Fibroblast of mammary gland (primary cell): ENCODE measurements around the gene KIF2A.

ENCODE experiments used
- DNase-seq: peaks from one replicate; pipeline ENCODE4 v3.0.0-alpha.2; 2010; ENCODE audit warnings: low read depth
- H3K4me3 ChIP-seq: 2 replicates; pipeline ENCODE4 v1.5.1; 2011; ENCODE audit warnings: low read depth, mild to moderate bottlenecking, low read length, moderate library complexity; ENCODE audit not compliant: control insufficient read depth
- TF ChIP-seq, protein P1 (sequence below): conservative IDR thresholded peaks from 2 replicates; pipeline ENCODE4 v1.5.1; 2011; ENCODE audit warnings: low read depth, low read length, inconsistent platforms; ENCODE audit not compliant: control insufficient read depth, insufficient read depth

Gene KIF2A

DNA sequence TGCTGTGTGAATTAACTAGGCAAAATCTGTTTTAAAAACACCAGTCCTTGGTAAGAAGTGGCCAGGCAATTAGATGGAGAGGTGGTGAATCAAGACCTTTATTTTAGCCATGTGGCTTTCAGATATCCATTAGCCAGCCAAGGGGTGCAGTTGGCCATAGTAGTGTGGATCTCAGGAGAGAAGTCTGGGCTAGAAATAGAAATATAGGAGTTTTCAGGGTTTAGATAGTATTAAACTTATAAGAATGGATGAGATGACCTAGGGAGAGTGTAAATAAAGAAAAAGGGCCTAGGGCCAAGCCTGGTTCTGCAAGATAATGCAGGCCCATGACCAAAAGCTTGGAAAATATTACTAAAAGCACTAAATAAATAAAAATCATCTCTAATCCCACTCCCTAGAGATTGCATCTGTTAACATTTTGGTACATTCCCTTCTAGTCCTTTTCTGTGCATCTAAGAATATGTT is 40.3 kb upstream of the KIF2A start:
- no peak overlapping the region for H3K4me3 ChIP-seq
- TF ChIP-seq, protein P1, sequence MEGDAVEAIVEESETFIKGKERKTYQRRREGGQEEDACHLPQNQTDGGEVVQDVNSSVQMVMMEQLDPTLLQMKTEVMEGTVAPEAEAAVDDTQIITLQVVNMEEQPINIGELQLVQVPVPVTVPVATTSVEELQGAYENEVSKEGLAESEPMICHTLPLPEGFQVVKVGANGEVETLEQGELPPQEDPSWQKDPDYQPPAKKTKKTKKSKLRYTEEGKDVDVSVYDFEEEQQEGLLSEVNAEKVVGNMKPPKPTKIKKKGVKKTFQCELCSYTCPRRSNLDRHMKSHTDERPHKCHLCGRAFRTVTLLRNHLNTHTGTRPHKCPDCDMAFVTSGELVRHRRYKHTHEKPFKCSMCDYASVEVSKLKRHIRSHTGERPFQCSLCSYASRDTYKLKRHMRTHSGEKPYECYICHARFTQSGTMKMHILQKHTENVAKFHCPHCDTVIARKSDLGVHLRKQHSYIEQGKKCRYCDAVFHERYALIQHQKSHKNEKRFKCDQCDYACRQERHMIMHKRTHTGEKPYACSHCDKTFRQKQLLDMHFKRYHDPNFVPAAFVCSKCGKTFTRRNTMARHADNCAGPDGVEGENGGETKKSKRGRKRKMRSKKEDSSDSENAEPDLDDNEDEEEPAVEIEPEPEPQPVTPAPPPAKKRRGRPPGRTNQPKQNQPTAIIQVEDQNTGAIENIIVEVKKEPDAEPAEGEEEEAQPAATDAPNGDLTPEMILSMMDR: no peak
- no peak for DNase-seq

DNA sequence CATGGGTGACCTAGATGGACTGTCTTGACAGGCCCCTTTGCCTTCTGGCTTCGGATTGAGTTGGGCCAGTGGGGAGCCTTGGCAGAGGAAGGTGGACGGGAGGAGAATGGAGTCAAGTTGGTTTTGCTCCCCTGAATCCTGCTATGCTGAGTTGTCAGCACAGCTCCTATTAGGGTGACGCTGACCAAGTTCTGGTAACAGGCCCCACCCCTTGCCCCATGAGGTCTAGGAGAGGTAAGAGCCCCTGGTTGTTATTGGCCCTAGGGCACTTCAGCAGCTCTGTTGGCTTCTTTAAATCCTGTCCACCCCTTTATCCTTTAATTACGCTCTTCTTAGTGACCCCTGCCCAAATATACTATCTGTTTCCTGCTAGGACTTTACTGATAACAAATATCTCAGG is 39.4 kb upstream of the KIF2A start:
- no peak overlapping the region for H3K4me3 ChIP-seq
- DNase-seq: no peak
- TF ChIP-seq, protein P1: no peak

DNA sequence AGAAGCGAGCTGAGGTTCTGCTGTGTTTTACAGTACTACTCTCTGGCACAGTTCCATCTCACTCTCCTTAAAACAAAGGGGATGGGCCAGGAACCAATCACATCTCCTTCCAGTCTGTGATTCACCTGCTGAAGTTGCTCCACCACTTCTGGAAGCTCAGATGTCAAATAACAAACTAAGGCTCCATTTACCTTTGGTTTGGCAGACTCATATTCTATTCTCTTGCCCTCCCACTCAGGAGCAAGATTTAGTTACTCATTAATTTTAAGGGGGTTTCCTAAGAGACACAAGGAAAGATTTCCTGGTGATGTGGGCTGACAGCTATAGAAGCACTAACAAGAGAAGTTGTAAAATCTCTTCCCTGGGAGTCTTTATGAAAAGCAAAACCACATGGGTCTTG is 37.8 kb upstream of the KIF2A start:
- no peak overlapping the region for H3K4me3 ChIP-seq
- no peak for DNase-seq
- TF ChIP-seq, protein P1: no peak

DNA sequence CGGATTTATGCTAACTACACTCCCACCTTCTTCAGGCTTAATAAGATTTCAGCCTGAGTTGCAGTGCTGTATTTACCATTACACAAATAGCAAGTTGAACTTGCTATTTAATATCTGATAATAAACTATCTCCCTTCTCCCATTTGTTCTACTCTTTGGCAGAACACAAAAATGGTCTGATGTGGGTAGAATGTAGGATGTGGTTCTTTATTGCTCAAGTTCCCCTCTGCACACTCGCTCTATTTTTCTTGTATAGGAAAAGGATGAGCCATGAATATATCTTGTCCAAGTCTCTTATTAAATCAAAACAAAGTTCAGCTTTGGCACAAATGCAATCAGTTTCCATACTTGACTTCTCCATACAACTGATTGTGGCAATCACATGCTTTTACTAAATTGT is 37.2 kb upstream of the KIF2A start:
- H3K4me3 ChIP-seq: no peak overlapping the region
- no peak for DNase-seq
- TF ChIP-seq, protein P1: no peak

DNA sequence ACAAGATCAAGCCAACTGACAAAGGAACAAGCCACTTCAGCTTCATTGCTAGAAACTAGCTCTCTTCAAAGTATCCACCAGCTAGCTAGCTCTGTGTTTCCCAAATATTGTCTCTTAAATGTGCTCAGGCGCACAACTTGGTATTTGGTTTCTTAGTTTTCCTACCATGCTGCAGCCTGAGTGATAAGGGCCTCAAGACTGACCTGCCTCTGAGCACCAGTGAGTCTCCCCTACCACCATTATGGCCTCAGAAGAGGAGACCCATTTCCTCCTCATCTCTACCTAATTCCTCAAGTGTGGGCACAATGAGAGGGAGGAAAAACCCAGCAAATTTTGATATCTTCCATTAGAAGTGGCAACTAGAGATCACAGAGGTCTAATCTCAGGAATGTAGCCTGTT is 34.6 kb upstream of the KIF2A start:
- no peak for DNase-seq
- TF ChIP-seq, protein P1: no peak
- H3K4me3 ChIP-seq: no peak overlapping the region

DNA sequence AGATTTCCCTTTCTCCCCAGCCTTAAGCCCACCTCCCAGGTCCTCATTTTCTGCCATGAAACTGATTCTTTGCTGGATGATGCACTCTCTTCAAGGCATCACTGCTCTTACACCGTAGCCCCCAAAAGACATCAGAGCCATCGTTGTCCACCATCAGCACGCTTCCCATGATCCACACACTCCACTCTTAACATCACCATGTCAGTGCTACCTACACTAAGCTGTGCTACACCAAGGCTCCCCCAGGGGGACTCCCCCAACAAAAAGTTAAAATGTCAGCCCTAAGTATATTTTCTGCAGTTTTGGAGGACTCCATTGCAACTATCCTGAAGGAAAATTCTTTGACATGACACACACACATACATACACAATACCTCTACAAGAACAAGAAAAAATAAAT is 34.1 kb upstream of the KIF2A start:
- no peak for DNase-seq
- TF ChIP-seq, protein P1: no peak
- H3K4me3 ChIP-seq: no peak overlapping the region

DNA sequence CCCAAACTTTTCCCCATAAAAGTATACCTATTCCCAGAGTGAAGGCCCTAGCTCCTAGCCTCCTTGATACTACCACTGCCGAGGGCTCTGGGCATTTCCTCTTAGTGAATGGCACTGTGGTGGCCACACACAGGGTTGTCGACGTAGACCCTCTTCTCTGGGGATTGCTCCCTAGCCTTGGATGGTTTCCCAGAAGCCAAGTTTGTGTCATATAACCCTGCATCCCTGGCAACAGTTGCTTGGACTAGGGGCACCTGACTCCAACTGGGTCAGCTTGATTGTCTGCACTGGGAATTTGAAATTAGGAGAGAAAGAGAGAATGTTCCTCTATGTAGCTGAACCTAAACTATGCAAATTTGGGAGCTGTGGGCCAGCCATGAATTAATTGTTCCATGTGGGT is 32.3 kb upstream of the KIF2A start:
- DNase-seq: no peak
- no peak overlapping the region for H3K4me3 ChIP-seq
- TF ChIP-seq, protein P1: no peak
